Ovary (tissue), 10 donors: ENCODE results near the gene CNNM3. TPM values are rescaled to one million over a fixed set of nuclear protein-coding genes. Genes with fewer than 3 reads are reported as not detected.

Experiments used
- DNase-seq, 5 donors: peaks; one replicate each; pipeline ENCODE4 v3.0.0-alpha.2; 2019 to 2020
- H3K27ac ChIP-seq, 2 donors: fragments of 200-600 bp; one replicate each; pipeline versions ENCODE4 v1.5.1 to v1.8.0; 2019 to 2022
- H3K27me3 ChIP-seq: fragments of 200-600 bp; one replicate; pipeline ENCODE4 v1.8.0; 2022
- H3K36me3 ChIP-seq: fragments of 200-600 bp; sonication (generic); one replicate; pipeline ENCODE4 v1.5.1; 2019
- H3K4me1 ChIP-seq: one replicate; pipeline ENCODE4 v1.8.1; 2013; ENCODE audit warnings: mild to moderate bottlenecking, moderate library complexity; ENCODE audit not compliant: insufficient read depth
- H3K4me3 ChIP-seq: fragments of 200-600 bp; sonication (generic); one replicate; pipeline ENCODE4 v1.5.1; 2017
- H3K9me3 ChIP-seq, 2 donors: fragments of 200-600 bp in 1 of 2; sonication (generic) in 1 of 2; one replicate each; pipeline versions ENCODE4 v1.5.1 to v1.8.1; 2013 to 2019; ENCODE audit warnings: mild to moderate bottlenecking in 1 of 2, moderate library complexity in 1 of 2
- EP300 ChIP-seq: sonication (generic); formaldehyde crosslinking; IDR thresholded peaks from one replicate; pipeline ENCODE4 v1.6.1; 2017; ENCODE audit warnings: antibody characterized with exemption
- POLR2A ChIP-seq: fragments of 450-650 bp; IDR thresholded peaks from one replicate; pipeline ENCODE4 v1.6.1; 2017; ENCODE audit warnings: antibody characterized with exemption, mild to moderate bottlenecking, moderate library complexity
- WGBS, 3 donors: extraction: QIAGEN DNeasy Blood & Tissue Kit in 1 of 3; methylation state at CpG; one replicate each; pipeline versions ENCODE4 v1.1.5 to v1.1.7; 2013 to 2017; 5-methylcytosine and 5-hydroxymethylcytosine counted together
- intact Hi-C, 4 donors: fragments of 100-400 bp; cut with DNase I; formaldehyde crosslinking; loops; one replicate each; pipeline versions ENCODE4 v1.11.0 to v1.15.1; 2022 to 2023
- long read RNA-seq, 3 donors: library from polyadenylated mRNA in 2 of 3; unstranded in 2 of 3; transcript quantifications; one replicate each; pipeline ENCODE4 v2.0.0 and lab custom pipeline, GENCODE V29; 2021 to 2026
- polyA plus RNA-seq, 2 donors: library from polyadenylated mRNA; stranded (reverse); fragments of 200-250 nt in 1 of 2; fragments of 350-450 nt in 1 of 2; fragmentation: Illumina TruSeq in 1 of 2; extraction: RNeasy Lipid Tissue Mini Kit (QIAGEN cat#74804) in 1 of 2; gene quantifications; one replicate each; pipeline ENCODE4 v1.2.3, GENCODE V29; 2013 to 2014
- total RNA-seq, 7 donors: library from RNA; depleted of rRNA in 2 of 7; stranded (reverse); fragments of >200 nt in 2 of 7; fragmentation: NEBNext Ultra II Directional in 3 of 7; extraction: Animal tissue kit (Norgen Biotek cat#: 25700) in 3 of 7; gene quantifications; one replicate each; pipeline versions ENCODE4 v1.1.0 to v1.2.4, GENCODE V29; 2016 to 2023
- TF ChIP-seq, protein P1 (sequence below), 3 donors: fragments of 450-650 bp in 2 of 3; fragments of 200-600 bp in 1 of 3; IDR thresholded peaks; one replicate each; pipeline versions ENCODE4 v1.5.1 to v1.8.0; 2016 to 2022; ENCODE audit warnings: antibody characterized with exemption in 3 of 3, mild to moderate bottlenecking in 1 of 3
- donor health status: DM: no; HTN: no; CAD: no; lungs with moderate emphysema.
- donor health status: DM: no; HTN: no; CAD: no.
- donor health status: Bipolar disorder and iron deficiency.
- donor health status: DM: yes; HTN: yes; CAD: no.
- donor health status: DM: no; HTN: no; CAD: no.
- donor health status: DM: yes; HTN: yes; CAD: no.

The CNNM3 gene
- total RNA-seq: 10 to 100 TPM; 13.0 to 23.1 (median 18.6) TPM
- 10 to 100 TPM; 13.1 to 14.0 TPM for polyA plus RNA-seq
- long read RNA-seq, donor 1, partial matches to known transcripts: 56 of 72 reads
- long read RNA-seq, donor 1, other reads (novel, unspliced or antisense): 15 of 72 reads
- long read RNA-seq, donor 2, transcript CNNM3-201 (8 exons, 3,447 nt): major isoform, 9 of 10 reads
- long read RNA-seq, donor 2, partial matches to known transcripts: 0 of 10 reads
- long read RNA-seq, donor 2, other reads (novel, unspliced or antisense): 0 of 10 reads
- long read RNA-seq, donor 3, transcript CNNM3-201 (8 exons, 3,447 nt): major isoform, 49 of 62 reads
- long read RNA-seq, donor 3, partial matches to known transcripts: 1 of 62 reads
- long read RNA-seq, donor 3, other reads (novel, unspliced or antisense): 12 of 62 reads

DNA sequence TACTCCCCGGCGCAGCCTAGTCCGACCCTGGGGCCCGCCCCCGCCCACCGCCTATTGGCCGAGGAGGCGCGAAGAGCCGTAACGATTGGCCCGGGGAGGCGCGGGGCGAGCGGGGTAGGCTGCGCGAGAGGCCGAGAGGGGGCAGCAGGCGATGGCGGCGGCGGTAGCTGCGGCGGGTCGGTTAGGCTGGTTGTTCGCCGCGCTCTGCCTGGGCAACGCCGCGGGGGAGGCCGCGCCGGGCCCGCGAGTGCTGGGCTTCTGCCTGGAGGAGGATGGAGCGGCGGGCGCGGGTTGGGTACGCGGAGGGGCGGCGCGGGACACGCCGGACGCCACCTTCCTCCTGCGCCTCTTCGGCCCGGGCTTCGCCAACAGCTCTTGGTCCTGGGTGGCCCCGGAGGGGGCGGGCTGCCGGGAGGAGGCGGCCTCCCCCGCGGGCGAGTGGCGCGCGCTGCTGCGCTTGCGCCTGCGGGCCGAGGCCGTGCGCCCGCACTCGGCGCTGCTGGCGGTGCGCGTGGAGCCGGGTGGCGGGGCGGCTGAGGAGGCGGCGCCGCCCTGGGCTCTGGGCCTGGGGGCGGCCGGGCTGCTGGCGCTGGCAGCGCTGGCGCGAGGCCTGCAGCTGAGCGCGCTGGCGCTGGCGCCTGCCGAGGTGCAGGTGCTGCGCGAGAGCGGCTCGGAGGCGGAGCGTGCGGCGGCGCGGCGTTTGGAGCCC lies at the start of gene CNNM3:
Gene CNNM3 (plus strand): TSS at position 142 of the 709 bp plus-strand sequence. CDS start 10 bp downstream, at position 152.
- H3K36me3 ChIP-seq: no peaks in the 10 kb centered on the region
- peak within 1 kb of the TSS; percentile 69 to 93 for H3K27ac ChIP-seq
- H3K4me3 ChIP-seq: peak within 1 kb of the TSS; percentile 70
- intact Hi-C loops: no loop called here
- TF ChIP-seq POLR2A (peak; percentile 55), EP300 (no peak)
- TF ChIP-seq, protein P1, sequence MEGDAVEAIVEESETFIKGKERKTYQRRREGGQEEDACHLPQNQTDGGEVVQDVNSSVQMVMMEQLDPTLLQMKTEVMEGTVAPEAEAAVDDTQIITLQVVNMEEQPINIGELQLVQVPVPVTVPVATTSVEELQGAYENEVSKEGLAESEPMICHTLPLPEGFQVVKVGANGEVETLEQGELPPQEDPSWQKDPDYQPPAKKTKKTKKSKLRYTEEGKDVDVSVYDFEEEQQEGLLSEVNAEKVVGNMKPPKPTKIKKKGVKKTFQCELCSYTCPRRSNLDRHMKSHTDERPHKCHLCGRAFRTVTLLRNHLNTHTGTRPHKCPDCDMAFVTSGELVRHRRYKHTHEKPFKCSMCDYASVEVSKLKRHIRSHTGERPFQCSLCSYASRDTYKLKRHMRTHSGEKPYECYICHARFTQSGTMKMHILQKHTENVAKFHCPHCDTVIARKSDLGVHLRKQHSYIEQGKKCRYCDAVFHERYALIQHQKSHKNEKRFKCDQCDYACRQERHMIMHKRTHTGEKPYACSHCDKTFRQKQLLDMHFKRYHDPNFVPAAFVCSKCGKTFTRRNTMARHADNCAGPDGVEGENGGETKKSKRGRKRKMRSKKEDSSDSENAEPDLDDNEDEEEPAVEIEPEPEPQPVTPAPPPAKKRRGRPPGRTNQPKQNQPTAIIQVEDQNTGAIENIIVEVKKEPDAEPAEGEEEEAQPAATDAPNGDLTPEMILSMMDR (IDR thresholded peaks at IDR 0.05): peak; percentile 71 to 79 (median 77)
- H3K4me1 ChIP-seq: peaks cover 19% of the 10 kb centered on the region
- DNase-seq: peak; percentile 95 to 97 (median 96)
- 0 to 1% (median 1%) methylated on average over 70 to 103 of the region's 103 CpGs for WGBS, 3 donors
- H3K9me3 ChIP-seq: no peaks in the 10 kb centered on the region
- H3K27me3 ChIP-seq: no peaks in the 10 kb centered on the region

DNA sequence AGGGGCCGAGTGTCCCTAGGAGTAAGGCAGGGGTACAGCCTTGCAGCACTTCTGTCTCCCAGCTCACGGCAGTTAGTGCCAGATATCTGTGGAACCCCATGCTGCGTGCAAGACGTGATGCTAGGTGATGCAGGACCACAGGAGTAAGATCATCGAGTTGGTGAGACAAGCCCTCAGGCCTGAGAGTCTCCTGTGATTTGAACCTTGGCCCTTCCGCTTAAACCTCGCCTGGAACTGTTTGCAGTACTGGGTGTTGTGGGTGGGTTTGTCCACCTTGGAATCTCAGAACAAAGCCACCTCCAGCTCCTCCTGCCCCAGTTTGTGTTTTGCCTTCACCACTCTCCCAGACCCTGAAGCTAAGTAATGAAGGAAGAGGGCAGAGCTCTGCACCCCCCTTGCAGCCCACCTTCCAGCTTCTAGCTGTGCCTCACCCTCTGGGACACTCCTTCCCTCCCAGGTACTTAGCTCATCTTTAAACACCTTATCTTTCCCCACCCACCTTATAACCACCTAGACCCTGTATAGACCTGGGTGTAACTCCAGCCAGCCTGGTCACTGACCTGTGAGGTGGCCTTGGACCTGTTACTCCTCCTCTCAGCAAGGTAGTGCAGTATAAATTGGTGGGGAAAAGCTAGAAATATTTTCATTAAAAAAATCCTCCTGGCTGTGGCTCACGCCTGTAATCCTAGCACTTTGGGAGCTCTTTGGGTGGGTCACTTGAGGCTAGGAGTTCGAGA lies 48.8 kb upstream of the CNNM3 start:
- 91 to 93% (median 93%) methylated on average over 9 of the region's 9 CpGs for WGBS, 3 donors
- no peak overlapping the region for H3K4me3 ChIP-seq
- TF ChIP-seq, protein P1 (IDR thresholded peaks at IDR 0.05): no peak
- TF ChIP-seq POLR2A: no peak
- TF ChIP-seq EP300: no peak
- H3K27me3 ChIP-seq: no peaks in the 10 kb centered on the region
- no peaks in the 10 kb centered on the region for H3K36me3 ChIP-seq
- H3K4me1 ChIP-seq: peaks cover 7% of the 10 kb centered on the region
- no peak for DNase-seq
- intact Hi-C loops: loop anchor here in 1 of 4 donors (10.0 kb wide), 1 partner anchor 223 kb away; no protein-coding TSS in a partner anchor
- H3K27ac ChIP-seq: no peak overlapping the region
- no peaks in the 10 kb centered on the region for H3K9me3 ChIP-seq

DNA sequence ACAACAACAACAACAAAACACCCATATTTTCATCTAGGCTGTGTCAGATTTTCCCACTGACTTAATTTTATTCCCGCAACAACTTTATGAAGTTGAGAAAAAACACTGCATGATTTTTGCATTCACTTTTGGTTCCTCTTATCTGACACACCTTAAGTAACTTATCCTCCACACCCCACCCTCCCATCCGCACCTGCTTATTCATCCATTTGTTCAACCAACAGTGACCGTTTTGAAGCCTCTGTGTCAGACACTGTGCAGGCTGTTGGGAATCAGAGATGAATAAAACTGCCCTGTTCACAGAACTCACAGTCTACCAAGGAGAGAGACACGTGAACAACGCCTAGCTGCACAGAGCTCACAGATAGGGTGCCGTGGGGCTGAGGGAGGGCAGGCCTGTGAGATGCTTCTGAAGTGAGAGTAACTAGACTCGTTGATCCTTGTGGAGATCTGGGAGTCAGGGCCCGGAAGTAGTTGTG lies 47.9 kb upstream of the CNNM3 start:
- intact Hi-C loops: loop anchor here in 1 of 4 donors (10.0 kb wide), 1 partner anchor 223 kb away; no protein-coding TSS in a partner anchor
- DNase-seq: no peak
- H3K4me3 ChIP-seq: no peak overlapping the region
- 85 to 93% (median 91%) methylated on average over 8 of the region's 8 CpGs for WGBS, 3 donors
- H3K27me3 ChIP-seq: no peaks in the 10 kb centered on the region
- H3K27ac ChIP-seq: no peak overlapping the region
- peaks cover 5% of the 10 kb centered on the region for H3K4me1 ChIP-seq
- no peaks in the 10 kb centered on the region for H3K9me3 ChIP-seq
- TF ChIP-seq EP300 (no peak), POLR2A (no peak)
- TF ChIP-seq, protein P1 (IDR thresholded peaks at IDR 0.05): no peak
- no peaks in the 10 kb centered on the region for H3K36me3 ChIP-seq

DNA sequence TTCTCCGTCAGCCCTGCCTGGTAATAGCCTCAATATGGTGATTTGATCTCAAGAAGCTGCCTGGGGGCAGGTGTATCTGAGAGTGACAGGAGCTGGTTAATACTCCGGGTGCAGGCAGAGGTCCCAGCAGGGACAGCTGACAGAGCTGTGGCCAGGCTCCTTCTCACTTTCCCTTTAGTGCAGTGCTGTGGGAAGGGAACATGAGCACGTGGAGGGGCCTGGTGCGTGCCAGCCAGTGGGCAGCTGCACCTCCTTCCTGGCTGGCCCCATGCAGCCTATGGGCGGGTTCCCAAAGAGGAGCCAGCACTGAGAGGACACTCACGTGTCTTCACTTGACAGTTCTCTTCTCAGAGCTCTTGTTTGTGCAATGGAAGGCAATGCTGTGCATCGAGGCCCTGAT lies 46.3 kb upstream of the CNNM3 start:
- Histone ChIP-seq H3K27ac (no peak overlapping the region), H3K27me3 (no peaks in the 10 kb centered on the region), H3K36me3 (no peaks in the 10 kb centered on the region), H3K4me3 (no peak overlapping the region), H3K9me3 (no peaks in the 10 kb centered on the region), H3K4me1 (peaks cover 1% of the 10 kb centered on the region)
- intact Hi-C loops: loop anchor here in 1 of 4 donors (10.0 kb wide), 1 partner anchor 225 kb away; no protein-coding TSS in a partner anchor
- TF ChIP-seq, protein P1 (IDR thresholded peaks at IDR 0.05): no peak
- no peak for TF ChIP-seq EP300
- TF ChIP-seq POLR2A: no peak
- WGBS, 3 donors: 70 to 80% (median 72%) methylated on average over 7 of the region's 7 CpGs
- no peak for DNase-seq
